Measurements from ENCODE around the gene KCNN1.

Gene KCNN1

DNA sequence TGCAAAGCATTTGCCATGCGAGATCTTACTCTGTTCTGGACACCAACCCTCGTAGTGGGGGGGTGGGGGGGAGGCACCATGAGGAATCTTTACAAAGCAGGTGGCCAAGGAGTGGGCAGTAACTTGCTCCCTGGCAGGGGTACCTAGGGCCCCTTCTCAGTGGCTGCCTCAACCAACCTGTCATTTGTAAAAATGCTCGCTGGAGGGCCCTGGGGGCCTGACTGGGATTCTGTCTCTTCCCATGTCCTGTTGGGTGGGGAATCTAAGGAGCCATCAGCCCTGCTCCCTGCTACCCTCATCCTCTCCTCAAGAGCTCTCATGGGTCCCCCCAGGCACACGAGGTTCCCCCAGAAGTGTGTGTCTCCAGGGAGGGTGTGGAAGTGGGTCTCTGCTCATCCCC is 1.5 kb downstream of the KCNN1 start:
- H3K4me3 ChIP-seq (ENCODE audit: low read length) = no peak overlapping the region
- peaks cover 26% of the 10 kb centered on the region for H3K27me3 ChIP-seq (ENCODE audit: low read depth, low read length)
- H3K4me2 ChIP-seq (ENCODE audit: low read length) = no peak overlapping the region

DNA sequence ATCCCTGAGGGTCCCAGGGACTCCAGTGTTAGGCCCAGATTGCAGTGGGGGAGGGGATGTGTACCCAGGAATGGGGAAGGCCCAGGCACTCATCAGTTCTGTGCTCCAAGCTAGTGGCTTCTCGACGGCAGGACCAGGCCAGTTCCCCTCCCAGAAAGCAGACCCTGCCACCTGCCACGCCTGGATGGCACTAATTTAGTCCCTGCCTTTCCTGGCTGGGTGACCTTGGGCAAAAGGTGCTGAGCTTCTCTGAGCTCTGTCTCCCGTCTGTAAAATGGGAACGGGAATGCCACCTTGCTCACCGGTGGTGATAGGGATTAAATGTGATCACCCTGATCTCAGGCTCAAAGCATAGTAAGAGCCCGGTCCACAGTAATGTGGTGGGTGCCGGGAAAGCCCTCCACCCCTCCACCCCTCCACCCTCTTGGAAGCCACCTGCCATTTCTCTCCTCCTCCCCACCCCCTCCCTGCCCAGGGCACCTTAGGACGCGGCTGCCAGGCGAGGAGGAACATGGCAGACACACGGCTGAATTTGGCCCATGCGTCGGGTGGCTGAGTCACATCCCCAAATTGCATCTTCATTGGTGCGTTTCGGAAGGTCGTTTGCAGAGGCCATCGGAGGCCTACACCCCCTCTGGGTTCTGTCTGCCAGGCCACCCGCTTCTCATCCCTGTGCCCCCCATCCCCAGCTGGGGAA is 2.3 kb downstream of the KCNN1 start:
- Histone ChIP-seq H3K4me1 (ENCODE audit: low read length) (no peaks in the 10 kb centered on the region), H4K20me1 (ENCODE audit: insufficient read depth, low read length) (no peaks in the 10 kb centered on the region), H3K27me3 (ENCODE audit: low read depth, low read length) (peaks cover 21% of the 10 kb centered on the region), H3K27ac (ENCODE audit: low read length) (no peak overlapping the region), H3K4me3 (ENCODE audit: low read length) (no peak overlapping the region), H2AFZ (ENCODE audit: low read depth, low read length) (no peak overlapping the region), H3K9me3 (ENCODE audit: insufficient read depth, low read length) (no peaks in the 10 kb centered on the region), H3K36me3 (replicated peaks; ENCODE audit: low read depth, low read length) (no peaks in the 10 kb centered on the region), H3K9ac (ENCODE audit: low read length) (no peak overlapping the region), H3K4me2 (ENCODE audit: low read length) (no peak overlapping the region), H3K79me2 (ENCODE audit: low read length) (no peaks in the 10 kb centered on the region)
- TF ChIP-seq, protein P1, sequence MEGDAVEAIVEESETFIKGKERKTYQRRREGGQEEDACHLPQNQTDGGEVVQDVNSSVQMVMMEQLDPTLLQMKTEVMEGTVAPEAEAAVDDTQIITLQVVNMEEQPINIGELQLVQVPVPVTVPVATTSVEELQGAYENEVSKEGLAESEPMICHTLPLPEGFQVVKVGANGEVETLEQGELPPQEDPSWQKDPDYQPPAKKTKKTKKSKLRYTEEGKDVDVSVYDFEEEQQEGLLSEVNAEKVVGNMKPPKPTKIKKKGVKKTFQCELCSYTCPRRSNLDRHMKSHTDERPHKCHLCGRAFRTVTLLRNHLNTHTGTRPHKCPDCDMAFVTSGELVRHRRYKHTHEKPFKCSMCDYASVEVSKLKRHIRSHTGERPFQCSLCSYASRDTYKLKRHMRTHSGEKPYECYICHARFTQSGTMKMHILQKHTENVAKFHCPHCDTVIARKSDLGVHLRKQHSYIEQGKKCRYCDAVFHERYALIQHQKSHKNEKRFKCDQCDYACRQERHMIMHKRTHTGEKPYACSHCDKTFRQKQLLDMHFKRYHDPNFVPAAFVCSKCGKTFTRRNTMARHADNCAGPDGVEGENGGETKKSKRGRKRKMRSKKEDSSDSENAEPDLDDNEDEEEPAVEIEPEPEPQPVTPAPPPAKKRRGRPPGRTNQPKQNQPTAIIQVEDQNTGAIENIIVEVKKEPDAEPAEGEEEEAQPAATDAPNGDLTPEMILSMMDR (IDR thresholded peaks at IDR 0.05; ENCODE audit: low read depth, low read length) = no peak
- TF ChIP-seq EZH2phosphoT487 (IDR thresholded peaks at IDR 0.05; ENCODE audit: low read depth) = no peak

More for the DNA sequence above, 1.5 kb downstream of the KCNN1 start:
- Histone ChIP-seq H4K20me1 (ENCODE audit: insufficient read depth, low read length) (no peaks in the 10 kb centered on the region), H3K9me3 (ENCODE audit: insufficient read depth, low read length) (no peaks in the 10 kb centered on the region), H3K4me1 (ENCODE audit: low read length) (no peaks in the 10 kb centered on the region), H3K36me3 (replicated peaks; ENCODE audit: low read depth, low read length) (no peaks in the 10 kb centered on the region), H3K79me2 (ENCODE audit: low read length) (no peaks in the 10 kb centered on the region), H3K27ac (ENCODE audit: low read length) (no peak overlapping the region), H3K9ac (ENCODE audit: low read length) (no peak overlapping the region), H2AFZ (ENCODE audit: low read depth, low read length) (no peak overlapping the region)
- no peak for TF ChIP-seq EZH2phosphoT487 (IDR thresholded peaks at IDR 0.05; ENCODE audit: low read depth)

DNA sequence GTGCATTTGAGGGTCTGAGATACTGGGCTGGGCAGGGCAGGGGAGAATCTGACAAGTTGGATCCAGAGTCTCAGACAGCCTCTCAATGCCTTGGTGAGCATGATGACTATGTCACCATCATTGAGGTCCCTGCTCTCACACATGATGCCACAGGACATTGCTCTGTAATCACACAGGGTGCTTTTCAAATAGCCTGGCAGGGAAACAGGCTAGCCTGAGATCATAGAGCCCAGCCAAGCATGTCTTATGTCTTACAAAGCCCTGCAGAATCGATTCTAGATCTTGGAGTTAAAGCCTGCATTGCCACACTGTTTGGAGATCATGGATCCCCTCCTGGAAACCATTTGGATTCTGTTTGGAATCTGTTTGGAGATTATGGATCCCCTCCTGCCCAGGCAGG is 5.3 kb downstream of the KCNN1 start:
- Histone ChIP-seq H3K27ac (ENCODE audit: low read length) (no peak overlapping the region), H2AFZ (ENCODE audit: low read depth, low read length) (no peak overlapping the region), H3K36me3 (replicated peaks; ENCODE audit: low read depth, low read length) (no peaks in the 10 kb centered on the region), H3K9ac (ENCODE audit: low read length) (no peak overlapping the region), H3K79me2 (ENCODE audit: low read length) (no peaks in the 10 kb centered on the region), H3K4me1 (ENCODE audit: low read length) (peaks cover 4% of the 10 kb centered on the region; the same call in 1 of the 2 replicates), H3K4me2 (ENCODE audit: low read length) (no peak overlapping the region), H3K4me3 (ENCODE audit: low read length) (no peak overlapping the region), H4K20me1 (ENCODE audit: insufficient read depth, low read length) (no peaks in the 10 kb centered on the region), H3K27me3 (ENCODE audit: low read depth, low read length) (0 out of 2 replicates have a peak, but pooled peaks cover 8% of the 10 kb centered on the region), H3K9me3 (ENCODE audit: insufficient read depth, low read length) (no peaks in the 10 kb centered on the region)
- TF ChIP-seq, protein P1 (IDR thresholded peaks at IDR 0.05; ENCODE audit: low read depth, low read length) = no peak
- TF ChIP-seq EZH2phosphoT487 (IDR thresholded peaks at IDR 0.05; ENCODE audit: low read depth) = no peak

DNA sequence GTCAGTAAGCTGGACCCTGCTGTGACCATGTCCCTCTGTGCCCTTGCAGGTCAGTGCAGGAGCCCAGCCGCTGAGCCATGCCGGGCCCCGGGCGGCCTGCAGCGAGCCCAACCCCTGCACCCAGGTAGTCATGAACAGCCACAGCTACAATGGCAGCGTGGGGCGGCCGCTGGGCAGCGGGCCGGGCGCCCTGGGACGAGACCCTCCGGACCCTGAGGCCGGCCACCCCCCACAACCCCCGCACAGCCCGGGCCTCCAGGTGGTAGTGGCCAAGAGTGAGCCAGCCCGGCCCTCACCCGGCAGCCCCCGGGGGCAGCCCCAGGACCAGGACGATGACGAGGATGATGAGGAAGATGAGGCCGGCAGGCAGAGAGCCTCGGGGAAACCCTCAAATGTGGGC is 6.9 kb downstream of the KCNN1 start:
- no peaks in the 10 kb centered on the region for H3K36me3 ChIP-seq (replicated peaks; ENCODE audit: low read depth, low read length)
- H3K27ac ChIP-seq (ENCODE audit: low read length) = no peak overlapping the region
- no peak for TF ChIP-seq EZH2phosphoT487 (IDR thresholded peaks at IDR 0.05; ENCODE audit: low read depth)
- TF ChIP-seq, protein P1 (IDR thresholded peaks at IDR 0.05; ENCODE audit: low read depth, low read length) = no peak
- no peak overlapping the region for H3K4me2 ChIP-seq (ENCODE audit: low read length)
- H3K79me2 ChIP-seq (ENCODE audit: low read length) = no peaks in the 10 kb centered on the region
- no peak overlapping the region for H2AFZ ChIP-seq (ENCODE audit: low read depth, low read length)
- H3K4me1 ChIP-seq (ENCODE audit: low read length) = peaks cover 9% of the 10 kb centered on the region; the same call in 1 of the 2 replicates
- no peak overlapping the region for H3K4me3 ChIP-seq (ENCODE audit: low read length)
- no peaks in the 10 kb centered on the region for H4K20me1 ChIP-seq (ENCODE audit: insufficient read depth, low read length)
- H3K27me3 ChIP-seq (ENCODE audit: low read depth, low read length) = 0 out of 2 replicates have a peak, but pooled peaks cover 8% of the 10 kb centered on the region
- H3K9ac ChIP-seq (ENCODE audit: low read length) = no peak overlapping the region
- no peaks in the 10 kb centered on the region for H3K9me3 ChIP-seq (ENCODE audit: insufficient read depth, low read length)

Data from OCI-LY3 (cell line).